ENCODE measurements around the gene CARD14.

The CARD14 gene

GRCh38 chr17:80218391-80218790 lies 48.6 kb downstream of the CARD14 start:
- peaks cover 16% of the 10 kb centered on the region for H3K36me3 Mint-ChIP-seq (ENCODE audit: low read depth)
- peaks cover 31% of the 10 kb centered on the region for H3K4me1 Mint-ChIP-seq (ENCODE audit: low read depth)

GRCh38 chr17:80219013-80219762 lies 49.4 kb downstream of the CARD14 start:
- Mint-ChIP-seq H3K27me3 (no peaks in the 10 kb centered on the region), H3K4me3 (peak overlapping the region; percentile 88), H3K27ac (peak overlapping the region; percentile 88), H3K36me3 (ENCODE audit: low read depth) (peaks cover 16% of the 10 kb centered on the region), H3K9me3 (no peaks in the 10 kb centered on the region), H3K4me1 (ENCODE audit: low read depth) (peaks cover 34% of the 10 kb centered on the region)

More at GRCh38 chr17:80218391-80218790, 48.6 kb downstream of the CARD14 start:
- Mint-ChIP-seq H3K4me3 (peak overlapping the region; percentile 43), H3K27ac (peak overlapping the region; percentile 75), H3K9me3 (no peaks in the 10 kb centered on the region), H3K27me3 (no peaks in the 10 kb centered on the region)

- no peaks in the 10 kb centered on the region for H3K27me3 Mint-ChIP-seq
- peak overlapping the region; percentile 88 for H3K4me3 Mint-ChIP-seq
- H3K9me3 Mint-ChIP-seq: no peaks in the 10 kb centered on the region
- peaks cover 37% of the 10 kb centered on the region for H3K4me1 Mint-ChIP-seq (ENCODE audit: low read depth)
- H3K27ac Mint-ChIP-seq: peak overlapping the region; percentile 88
- peaks cover 16% of the 10 kb centered on the region for H3K36me3 Mint-ChIP-seq (ENCODE audit: low read depth)
Measured at GRCh38 chr17:80219763-80220053, 49.9 kb downstream of the CARD14 start.

GRCh38 chr17:80220054-80220735 lies 50.4 kb downstream of the CARD14 start, which contains the start of the genes SGSH and SLC26A11:
TSS of gene SGSH (minus strand) at chr17:80220333. CDS start at chr17:80220313, 20 bp downstream.
TSS of gene SLC26A11 (plus strand) at chr17:80220427. CDS start at chr17:80221561, 1,134 bp downstream.
- Mint-ChIP-seq H3K36me3 (ENCODE audit: low read depth) (peaks cover 16% of the 10 kb centered on the region), H3K27me3 (no peaks in the 10 kb centered on the region), H3K9me3 (no peaks in the 10 kb centered on the region), H3K27ac (peak within 1 kb of the TSS; percentile 88), H3K4me3 (peak within 1 kb of the TSS; percentile 88), H3K4me1 (ENCODE audit: low read depth) (peaks cover 37% of the 10 kb centered on the region)

GRCh38 chr17:80220736-80221215 lies 50.9 kb downstream of the CARD14 start:
- Mint-ChIP-seq H3K27me3 (no peaks in the 10 kb centered on the region), H3K9me3 (no peaks in the 10 kb centered on the region), H3K27ac (peak overlapping the region; percentile 72), H3K4me1 (ENCODE audit: low read depth) (peaks cover 37% of the 10 kb centered on the region), H3K4me3 (peak overlapping the region; percentile 75), H3K36me3 (ENCODE audit: low read depth) (peaks cover 16% of the 10 kb centered on the region)

GRCh38 chr17:80221351-80222105 lies 51.7 kb downstream of the CARD14 start:
- peaks cover 11% of the 10 kb centered on the region for H3K36me3 Mint-ChIP-seq (ENCODE audit: low read depth)
- H3K4me1 Mint-ChIP-seq (ENCODE audit: low read depth): peaks cover 33% of the 10 kb centered on the region
- no peaks in the 10 kb centered on the region for H3K9me3 Mint-ChIP-seq
- H3K27ac Mint-ChIP-seq: peak overlapping the region; percentile 72
- peak overlapping the region; percentile 75 for H3K4me3 Mint-ChIP-seq
- no peaks in the 10 kb centered on the region for H3K27me3 Mint-ChIP-seq

GRCh38 chr17:80222376-80223141 lies 52.7 kb downstream of the CARD14 start:
- Mint-ChIP-seq H3K9me3 (no peaks in the 10 kb centered on the region), H3K4me3 (no peak overlapping the region), H3K36me3 (ENCODE audit: low read depth) (peaks cover 5% of the 10 kb centered on the region), H3K4me1 (ENCODE audit: low read depth) (peaks cover 31% of the 10 kb centered on the region), H3K27ac (no peak overlapping the region), H3K27me3 (no peaks in the 10 kb centered on the region)

- H3K9me3 Mint-ChIP-seq: no peaks in the 10 kb centered on the region
- H3K36me3 Mint-ChIP-seq (ENCODE audit: low read depth): no peaks in the 10 kb centered on the region
- H3K4me1 Mint-ChIP-seq (ENCODE audit: low read depth): peaks cover 24% of the 10 kb centered on the region
- H3K27ac Mint-ChIP-seq: no peak overlapping the region
- no peaks in the 10 kb centered on the region for H3K27me3 Mint-ChIP-seq
- H3K4me3 Mint-ChIP-seq: no peak overlapping the region
Measured at GRCh38 chr17:80223142-80223815, 53.4 kb downstream of the CARD14 start.

- Mint-ChIP-seq H3K4me3 (no peak overlapping the region), H3K4me1 (ENCODE audit: low read depth) (peaks cover 17% of the 10 kb centered on the region), H3K27ac (no peak overlapping the region), H3K27me3 (no peaks in the 10 kb centered on the region), H3K9me3 (no peaks in the 10 kb centered on the region), H3K36me3 (ENCODE audit: low read depth) (no peaks in the 10 kb centered on the region)
Measured at GRCh38 chr17:80223838-80224497, 54.1 kb downstream of the CARD14 start.

- H3K4me3 Mint-ChIP-seq: no peak overlapping the region
- no peaks in the 10 kb centered on the region for H3K36me3 Mint-ChIP-seq (ENCODE audit: low read depth)
- peaks cover 11% of the 10 kb centered on the region for H3K4me1 Mint-ChIP-seq (ENCODE audit: low read depth)
- H3K9me3 Mint-ChIP-seq: no peaks in the 10 kb centered on the region
- H3K27me3 Mint-ChIP-seq: no peaks in the 10 kb centered on the region
- H3K27ac Mint-ChIP-seq: no peak overlapping the region
Measured at GRCh38 chr17:80224683-80225082, 54.9 kb downstream of the CARD14 start.

- H3K36me3 Mint-ChIP-seq (ENCODE audit: low read depth): no peaks in the 10 kb centered on the region
- peaks cover 10% of the 10 kb centered on the region for H3K4me1 Mint-ChIP-seq (ENCODE audit: low read depth)
- H3K4me3 Mint-ChIP-seq: no peak overlapping the region
- no peak overlapping the region for H3K27ac Mint-ChIP-seq
- H3K9me3 Mint-ChIP-seq: no peaks in the 10 kb centered on the region
- H3K27me3 Mint-ChIP-seq: no peaks in the 10 kb centered on the region
Measured at GRCh38 chr17:80225230-80225629, 55.4 kb downstream of the CARD14 start.

GRCh38 chr17:80227156-80227555 lies 57.3 kb downstream of the CARD14 start:
- no peaks in the 10 kb centered on the region for H3K27me3 Mint-ChIP-seq
- no peak overlapping the region for H3K27ac Mint-ChIP-seq
- peaks cover 6% of the 10 kb centered on the region for H3K9me3 Mint-ChIP-seq
- H3K4me3 Mint-ChIP-seq: no peak overlapping the region
- H3K4me1 Mint-ChIP-seq (ENCODE audit: low read depth): peaks cover 7% of the 10 kb centered on the region
- peaks cover 12% of the 10 kb centered on the region for H3K36me3 Mint-ChIP-seq (ENCODE audit: low read depth)

GRCh38 chr17:80227666-80228065 lies 57.8 kb downstream of the CARD14 start:
- no peak overlapping the region for H3K27ac Mint-ChIP-seq
- H3K4me3 Mint-ChIP-seq: no peak overlapping the region
- H3K9me3 Mint-ChIP-seq: peaks cover 9% of the 10 kb centered on the region
- H3K4me1 Mint-ChIP-seq (ENCODE audit: low read depth): peaks cover 7% of the 10 kb centered on the region
- peaks cover 17% of the 10 kb centered on the region for H3K36me3 Mint-ChIP-seq (ENCODE audit: low read depth)
- no peaks in the 10 kb centered on the region for H3K27me3 Mint-ChIP-seq

All from stimulated activated naive CD8-positive, alpha-beta T cell treated with anti-CD3 and anti-CD28 coated beads, Interleukin-15, Interleukin-2, amounts not matched to agents 100 ng/mL and 50 ng/mL, for 24 hours (primary cell).